Measurements from ENCODE around the gene GTF3C4. TPM values are rescaled to one million over a fixed set of nuclear protein-coding genes. Genes with fewer than 3 reads are reported as not detected.
A peak's percentile ranks its signal among the peaks of the same experiment; 100 is the strongest.

Gene GTF3C4
- polyA plus RNA-seq, 1 of the 3 experiments (the other 2 are of a cell fraction): 2.8 TPM

DNA sequence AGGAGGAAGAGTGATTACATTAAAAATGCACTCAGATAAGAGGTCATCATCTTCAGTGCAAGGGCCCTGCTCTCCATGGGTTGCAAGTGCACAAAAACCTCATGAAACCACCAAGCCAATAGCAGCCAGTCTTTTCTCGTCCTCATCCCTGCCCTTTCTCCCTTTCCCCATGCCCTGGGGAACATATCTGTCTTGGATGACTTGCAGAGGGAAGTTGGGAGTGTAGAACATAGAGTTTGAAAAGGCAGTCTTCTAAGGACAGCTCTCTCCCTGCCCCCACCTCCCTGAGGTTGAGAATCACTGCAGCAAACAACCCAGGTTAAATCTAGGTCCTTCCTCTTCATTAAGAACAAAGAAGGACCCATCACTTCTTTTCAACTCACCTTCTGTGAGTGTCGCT is 22.5 kb upstream of the GTF3C4 start:
- H4K20me1 ChIP-seq (ENCODE audit: insufficient read depth): no peaks in the 10 kb centered on the region
- peak overlapping the region; percentile 27; the same call in 1 of the 2 replicates for H3K9ac ChIP-seq
- TF ChIP-seq POLR2AphosphoS5 (IDR thresholded peaks at IDR 0.05; ENCODE audit: low read depth, low read length) (no peak), SMC3 (IDR thresholded peaks at IDR 0.05; ENCODE audit: low read depth, low read length) (no peak)
- TF ChIP-seq, protein P1, sequence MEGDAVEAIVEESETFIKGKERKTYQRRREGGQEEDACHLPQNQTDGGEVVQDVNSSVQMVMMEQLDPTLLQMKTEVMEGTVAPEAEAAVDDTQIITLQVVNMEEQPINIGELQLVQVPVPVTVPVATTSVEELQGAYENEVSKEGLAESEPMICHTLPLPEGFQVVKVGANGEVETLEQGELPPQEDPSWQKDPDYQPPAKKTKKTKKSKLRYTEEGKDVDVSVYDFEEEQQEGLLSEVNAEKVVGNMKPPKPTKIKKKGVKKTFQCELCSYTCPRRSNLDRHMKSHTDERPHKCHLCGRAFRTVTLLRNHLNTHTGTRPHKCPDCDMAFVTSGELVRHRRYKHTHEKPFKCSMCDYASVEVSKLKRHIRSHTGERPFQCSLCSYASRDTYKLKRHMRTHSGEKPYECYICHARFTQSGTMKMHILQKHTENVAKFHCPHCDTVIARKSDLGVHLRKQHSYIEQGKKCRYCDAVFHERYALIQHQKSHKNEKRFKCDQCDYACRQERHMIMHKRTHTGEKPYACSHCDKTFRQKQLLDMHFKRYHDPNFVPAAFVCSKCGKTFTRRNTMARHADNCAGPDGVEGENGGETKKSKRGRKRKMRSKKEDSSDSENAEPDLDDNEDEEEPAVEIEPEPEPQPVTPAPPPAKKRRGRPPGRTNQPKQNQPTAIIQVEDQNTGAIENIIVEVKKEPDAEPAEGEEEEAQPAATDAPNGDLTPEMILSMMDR (IDR thresholded peaks at IDR 0.05): no peak
- TF ChIP-seq, protein P2, sequence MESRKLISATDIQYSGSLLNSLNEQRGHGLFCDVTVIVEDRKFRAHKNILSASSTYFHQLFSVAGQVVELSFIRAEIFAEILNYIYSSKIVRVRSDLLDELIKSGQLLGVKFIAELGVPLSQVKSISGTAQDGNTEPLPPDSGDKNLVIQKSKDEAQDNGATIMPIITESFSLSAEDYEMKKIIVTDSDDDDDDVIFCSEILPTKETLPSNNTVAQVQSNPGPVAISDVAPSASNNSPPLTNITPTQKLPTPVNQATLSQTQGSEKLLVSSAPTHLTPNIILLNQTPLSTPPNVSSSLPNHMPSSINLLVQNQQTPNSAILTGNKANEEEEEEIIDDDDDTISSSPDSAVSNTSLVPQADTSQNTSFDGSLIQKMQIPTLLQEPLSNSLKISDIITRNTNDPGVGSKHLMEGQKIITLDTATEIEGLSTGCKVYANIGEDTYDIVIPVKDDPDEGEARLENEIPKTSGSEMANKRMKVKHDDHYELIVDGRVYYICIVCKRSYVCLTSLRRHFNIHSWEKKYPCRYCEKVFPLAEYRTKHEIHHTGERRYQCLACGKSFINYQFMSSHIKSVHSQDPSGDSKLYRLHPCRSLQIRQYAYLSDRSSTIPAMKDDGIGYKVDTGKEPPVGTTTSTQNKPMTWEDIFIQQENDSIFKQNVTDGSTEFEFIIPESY (IDR thresholded peaks at IDR 0.05; ENCODE audit: borderline replicate concordance, low read depth): no peak
- TF ChIP-seq, protein P3, sequence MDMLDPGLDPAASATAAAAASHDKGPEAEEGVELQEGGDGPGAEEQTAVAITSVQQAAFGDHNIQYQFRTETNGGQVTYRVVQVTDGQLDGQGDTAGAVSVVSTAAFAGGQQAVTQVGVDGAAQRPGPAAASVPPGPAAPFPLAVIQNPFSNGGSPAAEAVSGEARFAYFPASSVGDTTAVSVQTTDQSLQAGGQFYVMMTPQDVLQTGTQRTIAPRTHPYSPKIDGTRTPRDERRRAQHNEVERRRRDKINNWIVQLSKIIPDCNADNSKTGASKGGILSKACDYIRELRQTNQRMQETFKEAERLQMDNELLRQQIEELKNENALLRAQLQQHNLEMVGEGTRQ (IDR thresholded peaks at IDR 0.05; ENCODE audit: borderline replicate concordance, low read depth, low read length): no peak
- H3K4me1 ChIP-seq (ENCODE audit: control insufficient read depth in 1 of 2, insufficient read depth in 2 of 2, low read depth in 1 of 2, low read length in 1 of 2): peaks cover 0 to 7% of the 10 kb centered on the region in 2 experiments; a peak in 3 of 4 replicates
- H3K27ac ChIP-seq (ENCODE audit: low read depth in 2 of 2, low read length in 1 of 2): peak overlapping the region; percentile 47 to 93; a peak in 3 of 4 replicates
- H3K9me3 ChIP-seq: no peaks in the 10 kb centered on the region
- H3K9me2 ChIP-seq: no peaks in the 10 kb centered on the region
- CTCF ChIA-PET: interaction anchor here (1.0 to 1.6 kb wide), 2 partner anchors 22 to 152 kb away, joined by 3 to 5 read pairs; partner anchors contain the start of genes DDX31 and GTF3C4
- H3K4me2 ChIP-seq: peak overlapping the region; percentile 21; the same call in 1 of the 2 replicates
- POLR2A ChIA-PET: no interaction called here
- H3K4me3 ChIP-seq (ENCODE audit: low read depth in 2 of 2, low read length in 1 of 2): no peak overlapping the region
- no peaks in the 10 kb centered on the region for H3K79me2 ChIP-seq (ENCODE audit: insufficient read depth)
- 89% methylated on average over 2 of the region's 2 CpGs for WGBS (ENCODE audit: low lambda C conversion rate)
- H2AFZ ChIP-seq (ENCODE audit: low read depth): no peak overlapping the region
- DNase-seq: no peak
- peaks cover 58 to 91% of the 10 kb centered on the region in 2 experiments for H3K36me3 ChIP-seq (replicated peaks in 1 of 2; ENCODE audit: control insufficient read depth in 1 of 2, insufficient read depth in 2 of 2, low read length in 1 of 2)
- H3F3A ChIP-seq (replicated peaks; ENCODE audit: insufficient read depth): peaks cover 10% of the 10 kb centered on the region
- no peaks in the 10 kb centered on the region for H3K27me3 ChIP-seq (ENCODE audit: insufficient read depth)

DNA sequence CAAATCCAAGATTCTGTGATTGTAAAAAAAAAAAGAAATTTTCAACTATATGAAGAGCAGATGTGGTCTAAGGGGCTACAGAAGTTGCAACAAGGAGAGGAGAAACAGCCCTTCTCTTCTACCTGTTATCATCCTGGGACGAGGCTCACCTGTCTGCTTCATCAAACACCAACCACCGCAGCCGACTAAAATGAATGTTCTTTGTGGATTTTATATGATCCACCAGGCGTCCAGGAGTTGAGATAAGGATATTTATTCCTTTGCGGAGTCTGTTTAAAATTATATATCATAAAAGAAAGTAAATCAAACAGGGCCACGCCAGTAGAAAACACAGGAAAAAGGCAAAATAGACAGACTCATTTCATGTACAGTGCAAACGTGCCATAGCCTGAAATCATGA is 22.0 kb upstream of the GTF3C4 start:
- H3F3A ChIP-seq (replicated peaks; ENCODE audit: insufficient read depth): peaks cover 10% of the 10 kb centered on the region
- H3K9me3 ChIP-seq: no peaks in the 10 kb centered on the region
- H3K27me3 ChIP-seq (ENCODE audit: insufficient read depth): no peaks in the 10 kb centered on the region
- peaks cover 54 to 88% of the 10 kb centered on the region in 2 experiments for H3K36me3 ChIP-seq (replicated peaks in 1 of 2; ENCODE audit: control insufficient read depth in 1 of 2, insufficient read depth in 2 of 2, low read length in 1 of 2)
- peaks cover 0 to 7% of the 10 kb centered on the region in 2 experiments; a peak in 3 of 4 replicates for H3K4me1 ChIP-seq (ENCODE audit: control insufficient read depth in 1 of 2, insufficient read depth in 2 of 2, low read depth in 1 of 2, low read length in 1 of 2)
- H3K9ac ChIP-seq: peak overlapping the region; percentile 27; the same call in 1 of the 2 replicates
- WGBS (ENCODE audit: low lambda C conversion rate): 92% methylated on average over 7 of the region's 7 CpGs
- no peak overlapping the region for H3K4me3 ChIP-seq (ENCODE audit: low read depth in 2 of 2, low read length in 1 of 2)
- CTCF ChIA-PET: interaction anchor here (1.6 kb wide), 1 partner anchor 152 kb away, joined by 5 read pairs; no protein-coding TSS in a partner anchor
- peak overlapping the region in 1 of 2 experiments; percentile 93; a peak in 3 of 4 replicates for H3K27ac ChIP-seq (ENCODE audit: low read depth in 2 of 2, low read length in 1 of 2)
- POLR2A ChIA-PET: no interaction called here
- no peak for DNase-seq
- no peaks in the 10 kb centered on the region for H3K79me2 ChIP-seq (ENCODE audit: insufficient read depth)
- peak overlapping the region; percentile 21; the same call in 1 of the 2 replicates for H3K4me2 ChIP-seq
- TF ChIP-seq TAF1 (IDR thresholded peaks at IDR 0.05; ENCODE audit: borderline replicate concordance, low read depth, low read length): no peak
- TF ChIP-seq MXI1 (IDR thresholded peaks at IDR 0.05; ENCODE audit: low read depth, low read length): no peak
- no peak for TF ChIP-seq RFX5 (IDR thresholded peaks at IDR 0.05; ENCODE audit: low read length)
- TF ChIP-seq, protein P4, sequence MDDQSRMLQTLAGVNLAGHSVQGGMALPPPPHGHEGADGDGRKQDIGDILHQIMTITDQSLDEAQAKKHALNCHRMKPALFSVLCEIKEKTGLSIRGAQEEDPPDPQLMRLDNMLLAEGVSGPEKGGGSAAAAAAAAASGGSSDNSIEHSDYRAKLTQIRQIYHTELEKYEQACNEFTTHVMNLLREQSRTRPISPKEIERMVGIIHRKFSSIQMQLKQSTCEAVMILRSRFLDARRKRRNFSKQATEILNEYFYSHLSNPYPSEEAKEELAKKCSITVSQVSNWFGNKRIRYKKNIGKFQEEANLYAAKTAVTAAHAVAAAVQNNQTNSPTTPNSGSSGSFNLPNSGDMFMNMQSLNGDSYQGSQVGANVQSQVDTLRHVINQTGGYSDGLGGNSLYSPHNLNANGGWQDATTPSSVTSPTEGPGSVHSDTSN (IDR thresholded peaks at IDR 0.05): no peak
- no peak for TF ChIP-seq YY1 (IDR thresholded peaks at IDR 0.05; ENCODE audit: low read depth)
- TF ChIP-seq, protein P5, sequence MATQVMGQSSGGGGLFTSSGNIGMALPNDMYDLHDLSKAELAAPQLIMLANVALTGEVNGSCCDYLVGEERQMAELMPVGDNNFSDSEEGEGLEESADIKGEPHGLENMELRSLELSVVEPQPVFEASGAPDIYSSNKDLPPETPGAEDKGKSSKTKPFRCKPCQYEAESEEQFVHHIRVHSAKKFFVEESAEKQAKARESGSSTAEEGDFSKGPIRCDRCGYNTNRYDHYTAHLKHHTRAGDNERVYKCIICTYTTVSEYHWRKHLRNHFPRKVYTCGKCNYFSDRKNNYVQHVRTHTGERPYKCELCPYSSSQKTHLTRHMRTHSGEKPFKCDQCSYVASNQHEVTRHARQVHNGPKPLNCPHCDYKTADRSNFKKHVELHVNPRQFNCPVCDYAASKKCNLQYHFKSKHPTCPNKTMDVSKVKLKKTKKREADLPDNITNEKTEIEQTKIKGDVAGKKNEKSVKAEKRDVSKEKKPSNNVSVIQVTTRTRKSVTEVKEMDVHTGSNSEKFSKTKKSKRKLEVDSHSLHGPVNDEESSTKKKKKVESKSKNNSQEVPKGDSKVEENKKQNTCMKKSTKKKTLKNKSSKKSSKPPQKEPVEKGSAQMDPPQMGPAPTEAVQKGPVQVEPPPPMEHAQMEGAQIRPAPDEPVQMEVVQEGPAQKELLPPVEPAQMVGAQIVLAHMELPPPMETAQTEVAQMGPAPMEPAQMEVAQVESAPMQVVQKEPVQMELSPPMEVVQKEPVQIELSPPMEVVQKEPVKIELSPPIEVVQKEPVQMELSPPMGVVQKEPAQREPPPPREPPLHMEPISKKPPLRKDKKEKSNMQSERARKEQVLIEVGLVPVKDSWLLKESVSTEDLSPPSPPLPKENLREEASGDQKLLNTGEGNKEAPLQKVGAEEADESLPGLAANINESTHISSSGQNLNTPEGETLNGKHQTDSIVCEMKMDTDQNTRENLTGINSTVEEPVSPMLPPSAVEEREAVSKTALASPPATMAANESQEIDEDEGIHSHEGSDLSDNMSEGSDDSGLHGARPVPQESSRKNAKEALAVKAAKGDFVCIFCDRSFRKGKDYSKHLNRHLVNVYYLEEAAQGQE (IDR thresholded peaks at IDR 0.05; ENCODE audit: low read depth, low read length): no peak
- no peak for TF ChIP-seq SIN3A (IDR thresholded peaks at IDR 0.05; ENCODE audit: borderline replicate concordance, low read depth, low read length)
- no peaks in the 10 kb centered on the region for H4K20me1 ChIP-seq (ENCODE audit: insufficient read depth)
- H2AFZ ChIP-seq (ENCODE audit: low read depth): no peak overlapping the region
- no peaks in the 10 kb centered on the region for H3K9me2 ChIP-seq
